NCI-H524 treated with DMSO at 0.1 percent for 48 hours (cell line): ENCODE measurements around the gene RSPO3.

Source experiments
- DNase-seq: peaks from one replicate; lab custom pipeline; 2025; lab: John Stamatoyannopoulos, UW

RSPO3 gene

DNA sequence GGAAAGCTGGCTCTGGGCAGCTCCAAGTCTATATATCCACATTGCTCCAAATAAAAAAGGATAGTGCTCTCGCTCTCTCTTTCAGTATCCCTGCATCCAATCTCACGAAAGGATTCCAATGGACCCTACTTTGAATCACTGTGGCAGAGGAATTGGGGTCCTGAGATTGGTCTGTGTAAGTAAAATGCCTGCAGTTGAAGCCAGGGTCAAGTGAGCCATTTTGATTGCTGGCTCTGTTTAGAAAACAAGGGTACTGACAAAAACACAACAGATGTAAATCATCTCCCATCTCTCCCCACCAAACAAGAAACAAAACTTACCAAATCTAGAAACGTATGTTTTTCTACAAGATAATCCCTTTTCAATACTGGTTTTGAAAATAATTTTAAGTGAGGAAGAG lies 45.6 kb downstream of the RSPO3 start:
- no peak for DNase-seq

- no peak for DNase-seq
These were observed 46.1 kb downstream of the RSPO3 start for GRCh38 chr6:127164565-127164964.

DNA sequence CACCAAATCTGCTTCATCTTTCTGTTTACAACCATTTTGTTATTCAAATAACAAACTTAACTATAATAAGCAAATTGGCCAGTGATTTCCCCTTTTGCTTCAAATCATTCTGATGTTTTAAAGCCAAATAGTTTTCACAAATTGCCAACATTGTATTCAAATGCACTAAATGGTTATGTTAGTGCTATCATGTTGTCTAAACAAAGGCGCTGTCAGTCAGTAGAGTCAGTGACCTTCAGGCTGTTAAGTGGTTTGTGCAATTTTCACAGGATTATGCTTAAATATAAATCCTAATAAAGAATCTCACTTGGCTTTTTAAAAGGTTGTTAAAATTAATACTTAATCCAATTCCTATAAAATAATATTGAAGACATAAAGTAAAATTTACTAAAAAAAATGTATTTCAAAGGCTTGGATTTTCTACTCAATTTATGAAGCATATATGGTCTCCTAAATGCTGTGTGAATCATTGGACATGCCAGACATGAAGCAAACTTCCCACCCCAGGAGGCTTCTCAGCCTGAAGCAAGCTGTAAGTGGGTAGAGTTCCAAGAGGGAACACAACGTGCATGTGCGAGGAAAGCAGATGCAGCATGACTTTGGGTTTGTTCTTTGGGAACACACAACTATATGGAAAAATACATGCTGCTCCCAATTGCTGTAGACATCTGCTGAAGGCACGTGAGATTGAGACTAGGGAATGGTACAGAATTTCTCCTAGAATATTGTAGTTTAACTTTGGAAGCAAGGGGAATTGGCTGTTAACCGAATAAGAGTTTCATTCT lies 54.9 kb downstream of the RSPO3 start:
- no peak for DNase-seq

GRCh38 chr6:127176146-127176545 lies 57.7 kb downstream of the RSPO3 start:
- no peak for DNase-seq

DNA sequence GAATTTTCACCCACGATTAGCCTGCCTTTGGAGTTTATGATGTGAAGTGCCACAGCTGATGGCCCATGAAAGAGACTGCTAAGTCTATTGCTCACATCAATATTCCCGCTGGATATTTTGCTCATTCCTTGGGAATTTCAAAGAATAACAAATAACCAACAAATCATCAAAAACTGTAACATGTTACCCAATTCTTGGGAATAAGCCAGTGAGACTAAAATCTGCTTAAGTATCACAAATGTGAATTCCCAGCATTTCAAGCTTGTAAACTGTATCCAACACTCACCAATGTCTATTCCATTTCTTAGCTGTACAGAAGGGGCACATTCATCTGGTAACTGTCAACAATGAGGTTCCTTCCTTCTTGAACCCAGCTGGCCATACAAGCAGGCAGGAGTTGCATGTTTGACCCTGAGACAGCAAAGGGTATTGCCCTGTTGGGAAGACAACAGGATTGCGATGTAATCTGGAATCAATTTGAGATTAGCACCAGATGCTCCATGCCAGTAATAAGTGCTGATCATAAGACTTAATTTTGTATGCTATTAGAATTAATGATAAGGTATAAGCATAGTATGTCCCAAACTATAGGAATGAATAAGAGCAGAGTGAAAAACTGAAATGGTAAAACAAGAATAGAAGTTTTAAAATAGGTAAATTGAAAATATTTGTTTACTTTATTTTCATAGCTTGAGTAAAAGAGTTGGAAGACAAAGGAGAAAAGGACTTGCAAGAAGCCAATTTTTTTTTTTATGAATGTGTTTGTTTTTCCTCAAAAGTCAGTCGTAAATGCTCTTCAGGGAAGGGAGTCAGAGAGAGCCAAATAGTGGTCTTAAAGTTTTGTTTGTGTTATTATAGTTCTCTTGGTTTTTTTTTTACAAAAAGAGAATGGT lies 58.8 kb downstream of the RSPO3 start:
- DNase-seq = no peak

DNA sequence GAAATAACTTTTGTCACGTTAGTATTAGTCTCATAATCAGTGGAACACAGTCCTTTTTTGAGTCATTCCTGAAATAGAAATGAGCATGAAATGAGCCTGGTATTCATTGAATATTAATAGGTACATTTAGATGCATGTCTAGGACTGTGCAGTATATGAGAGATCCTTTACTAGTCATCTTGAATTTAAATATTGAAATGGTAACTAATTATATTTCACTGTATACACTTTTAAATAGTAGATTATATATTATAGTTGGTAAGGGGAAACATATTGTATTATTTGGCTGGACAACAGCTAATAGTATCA lies 59.4 kb downstream of the RSPO3 start:
- DNase-seq = no peak

GRCh38 chr6:127178746-127179145 lies 60.3 kb downstream of the RSPO3 start:
- no peak for DNase-seq

- peak; percentile 83 for DNase-seq
These were observed 62.0 kb downstream of the RSPO3 start for GRCh38 chr6:127180426-127180825.

GRCh38 chr6:127182501-127182900 lies 64.0 kb downstream of the RSPO3 start:
- no peak for DNase-seq

DNA sequence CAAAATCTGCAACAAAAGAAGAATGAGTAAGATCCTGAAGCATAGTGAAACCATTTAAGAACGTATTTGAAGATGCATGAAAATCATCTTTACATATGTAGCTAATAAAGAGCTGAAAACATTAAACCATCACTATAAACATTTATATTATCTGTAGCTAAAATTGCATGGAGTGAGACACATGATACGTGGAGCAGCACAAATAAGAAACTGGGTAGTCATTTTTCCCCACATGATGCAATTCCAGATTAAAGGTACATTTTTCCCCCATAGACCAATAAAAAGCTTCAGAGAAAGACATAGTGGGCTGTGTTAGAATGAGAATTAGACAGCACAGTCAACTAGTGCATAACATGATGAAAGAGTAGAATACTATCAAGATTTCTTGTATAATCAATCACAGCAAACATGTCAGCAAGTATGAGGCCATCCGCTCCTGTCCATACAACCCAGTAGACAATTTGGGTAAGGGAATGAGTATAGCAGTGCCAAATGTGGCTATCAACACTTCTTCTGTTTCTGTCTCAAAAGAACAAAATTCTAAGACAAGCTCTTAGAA lies 67.0 kb downstream of the RSPO3 start:
- DNase-seq = no peak

DNA sequence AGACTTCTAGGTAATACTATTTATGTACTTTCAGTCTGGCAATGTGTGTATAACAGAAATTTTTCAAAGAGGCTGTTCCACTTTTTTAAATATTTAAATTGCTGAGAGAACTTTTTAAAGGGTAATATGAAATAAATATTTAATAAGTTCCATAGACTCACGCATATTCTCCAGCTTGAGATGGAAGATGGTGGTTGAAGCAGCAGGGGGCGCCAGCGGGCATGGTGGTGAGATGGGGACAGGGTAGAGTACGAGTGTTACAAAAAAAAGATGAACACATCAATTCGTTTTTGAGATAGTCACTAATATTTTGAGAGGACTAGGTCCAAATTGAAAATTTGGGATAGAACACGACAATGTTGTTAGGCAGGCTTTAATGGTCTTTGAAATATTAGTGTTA lies 68.4 kb downstream of the RSPO3 start:
- no peak for DNase-seq

GRCh38 chr6:127188744-127189143 lies 70.3 kb downstream of the RSPO3 start:
- no peak for DNase-seq

DNA sequence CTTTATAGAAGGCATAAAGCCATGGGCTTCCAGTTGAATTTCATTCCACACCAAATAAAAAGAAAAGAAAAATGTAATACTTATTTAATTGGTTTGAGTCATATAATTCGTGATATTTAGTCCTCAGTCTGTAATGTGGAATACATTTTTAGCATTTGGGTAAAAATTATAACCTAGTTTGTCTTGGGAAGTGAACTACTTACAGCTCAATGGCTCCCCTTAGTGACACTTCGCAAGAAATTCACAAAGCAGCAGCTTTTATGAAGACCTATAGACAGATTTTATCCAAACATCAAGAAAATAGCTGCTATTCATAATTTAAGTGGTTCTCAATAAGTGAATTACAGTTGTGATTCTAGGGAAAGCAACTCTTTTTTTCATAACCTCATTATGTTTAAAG lies 72.1 kb downstream of the RSPO3 start:
- no peak for DNase-seq

DNA sequence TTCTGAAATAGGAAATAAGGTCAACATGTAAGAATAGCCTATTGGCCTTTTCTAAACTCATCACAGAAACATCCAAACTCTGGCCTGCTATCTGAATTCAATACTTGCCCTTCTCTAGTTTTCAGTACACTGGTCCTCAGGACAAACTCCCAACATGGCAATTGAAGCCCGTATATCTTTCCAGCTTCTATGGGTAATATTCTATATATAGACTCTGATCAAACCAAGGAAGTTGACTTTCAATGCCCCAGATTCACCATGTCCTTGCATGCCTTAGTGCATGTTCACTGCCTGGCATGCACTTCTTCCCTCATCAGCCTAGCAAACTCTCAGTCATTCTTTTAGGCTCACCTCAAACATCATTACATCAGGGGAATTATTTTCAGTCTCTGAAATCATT lies 73.2 kb downstream of the RSPO3 start:
- no peak for DNase-seq

DNA sequence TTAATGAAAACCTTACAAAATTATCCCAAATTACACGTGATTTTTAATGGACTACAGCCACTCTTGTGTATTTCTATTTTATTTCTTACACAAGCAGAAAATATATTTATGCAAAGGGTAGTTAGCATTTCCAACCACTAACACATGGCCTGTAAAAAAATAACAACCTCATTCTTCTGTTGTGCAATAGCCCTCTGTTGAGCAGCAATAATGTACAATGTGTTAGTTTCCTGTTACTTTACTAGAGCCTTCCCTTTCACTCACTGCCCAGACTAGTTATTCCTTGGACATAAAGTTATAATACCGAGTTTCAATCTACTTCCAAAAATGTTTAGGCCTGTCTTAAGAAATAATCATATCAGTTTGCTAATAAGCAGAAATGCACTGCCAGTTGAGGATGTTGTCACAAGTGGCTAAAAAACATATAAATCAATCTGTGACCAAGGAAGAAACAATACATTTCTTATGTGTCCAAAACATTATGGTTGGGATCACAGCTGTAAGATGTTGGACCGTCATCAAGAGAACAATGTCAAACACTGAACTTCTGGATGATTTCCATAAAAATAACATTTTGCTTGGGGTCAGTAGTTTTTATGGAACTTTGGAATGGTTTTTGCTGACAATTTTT lies 74.6 kb downstream of the RSPO3 start:
- DNase-seq = no peak

- DNase-seq = no peak
These were observed 77.4 kb downstream of the RSPO3 start for GRCh38 chr6:127195833-127196232.

- no peak for DNase-seq
These were observed 80.1 kb downstream of the RSPO3 start for GRCh38 chr6:127198549-127198948.

GRCh38 chr6:127199470-127199869 lies 81.0 kb downstream of the RSPO3 start:
- no peak for DNase-seq

- no peak for DNase-seq
These were observed 81.6 kb downstream of the RSPO3 start for GRCh38 chr6:127200114-127200513.

GRCh38 chr6:127201321-127201720 lies 82.8 kb downstream of the RSPO3 start:
- DNase-seq = no peak

- DNase-seq = no peak
These were observed 84.2 kb downstream of the RSPO3 start for GRCh38 chr6:127202676-127203075.

DNA sequence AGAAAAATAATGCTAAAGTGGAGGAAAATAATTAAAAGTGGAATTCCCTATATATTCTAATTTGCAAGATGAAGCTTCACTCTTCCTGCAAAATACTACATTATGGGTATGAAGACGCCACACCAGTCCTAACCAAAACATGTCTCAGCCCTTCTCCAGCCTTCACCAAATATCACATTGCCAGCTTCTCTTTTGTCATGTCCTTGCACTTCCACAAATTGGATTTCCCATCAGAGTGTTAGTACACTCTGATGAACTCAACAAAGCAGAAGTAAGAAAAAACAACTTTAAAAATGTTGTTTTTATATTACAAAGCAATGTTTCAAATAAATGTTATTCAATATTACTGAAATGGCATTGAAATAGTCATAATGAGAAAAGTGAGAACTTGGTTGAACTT lies 85.8 kb downstream of the RSPO3 start:
- DNase-seq = no peak

DNA sequence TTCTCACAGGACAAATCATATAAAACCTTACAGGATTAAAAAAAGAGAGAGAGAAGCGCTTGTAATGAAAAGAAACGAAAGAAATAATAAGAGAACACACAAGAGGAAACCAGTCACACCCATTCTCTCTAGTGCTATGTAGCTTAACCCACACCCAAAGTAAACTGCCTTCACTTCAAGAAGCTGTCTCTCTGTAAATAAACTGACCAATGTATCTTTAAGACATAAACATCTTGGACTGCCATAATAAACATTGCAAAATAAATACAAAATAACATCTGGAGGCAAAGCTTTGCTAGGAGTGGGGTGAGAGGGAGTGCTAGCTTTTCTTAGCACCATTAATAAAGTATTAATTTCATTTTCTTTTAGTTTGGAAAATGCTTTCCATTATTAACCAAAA lies 86.6 kb downstream of the RSPO3 start:
- no peak for DNase-seq
